Liver (tissue), 3 donors: Measurements from ENCODE around the gene SELENOF.

Source experiments
- EGR1 ChIP-seq, 2 donors: IDR thresholded peaks; 2 replicates each; pipeline ENCODE4 v1.6.1; 2016 to 2018; ENCODE audit warnings: antibody characterized with exemption in 2 of 2, low read depth in 2 of 2
- JUND ChIP-seq, 2 donors: IDR thresholded peaks; 2 replicates each; pipeline ENCODE4 v1.6.1; 2016; ENCODE audit warnings: antibody characterized with exemption in 2 of 2
- TF ChIP-seq, protein P1 (sequence below): fragments of 150-350 bp; IDR thresholded peaks from 2 replicates; pipeline ENCODE4 v1.5.1; 2017; ENCODE audit warnings: improper control_type of control experiment, low read depth, low read length; ENCODE audit not compliant: missing input control
- TF ChIP-seq, protein P2 (sequence below): IDR thresholded peaks from 2 replicates; pipeline ENCODE4 v1.6.1; 2016; ENCODE audit warnings: antibody characterized with exemption
- TF ChIP-seq, protein P3 (sequence below): IDR thresholded peaks from 2 replicates; pipeline ENCODE4 v1.6.1; 2016; ENCODE audit warnings: antibody characterized with exemption, mild to moderate bottlenecking
- donor health status: healthy.
- donor health status: healthy.

DNA sequence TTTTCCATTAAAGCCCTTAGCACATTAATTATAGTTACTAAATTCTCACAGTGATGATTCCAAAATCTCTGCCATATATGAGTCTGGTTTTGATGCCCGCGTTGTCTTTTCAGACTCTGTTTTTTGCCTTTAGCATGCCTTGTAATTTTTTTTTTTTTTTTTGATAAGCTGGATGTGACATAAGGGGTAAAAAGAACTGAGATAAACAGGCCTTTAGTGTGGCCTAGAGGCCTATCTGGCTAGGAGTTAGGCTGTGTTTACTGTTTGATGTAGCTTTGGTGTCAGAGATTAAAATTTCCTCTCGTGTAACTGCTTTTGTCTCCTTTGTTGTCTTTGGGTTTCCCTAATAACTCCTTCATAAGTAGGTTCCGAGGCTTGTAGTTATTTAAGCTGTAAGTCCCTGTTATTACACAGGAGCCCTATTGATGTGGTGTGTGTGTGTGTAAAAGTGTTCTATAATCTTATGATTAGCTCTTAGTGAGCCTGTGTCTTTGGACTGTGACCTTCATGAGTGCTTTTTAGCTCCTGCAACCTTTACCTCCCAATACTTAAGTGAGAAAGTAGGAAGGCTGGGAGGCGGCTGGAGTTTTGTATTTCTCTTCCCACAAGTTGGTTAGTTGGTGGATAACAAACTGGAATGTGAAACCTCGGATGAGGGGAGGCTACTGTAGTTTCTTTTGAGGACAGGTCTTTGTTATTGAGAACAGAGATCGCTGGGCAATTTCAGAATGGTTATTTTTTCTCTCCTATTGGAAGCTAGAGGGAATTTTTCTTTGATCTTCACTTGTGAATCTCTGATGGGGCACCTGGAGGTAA is 19.8 kb upstream of the SELENOF start:
- TF ChIP-seq, protein P1, sequence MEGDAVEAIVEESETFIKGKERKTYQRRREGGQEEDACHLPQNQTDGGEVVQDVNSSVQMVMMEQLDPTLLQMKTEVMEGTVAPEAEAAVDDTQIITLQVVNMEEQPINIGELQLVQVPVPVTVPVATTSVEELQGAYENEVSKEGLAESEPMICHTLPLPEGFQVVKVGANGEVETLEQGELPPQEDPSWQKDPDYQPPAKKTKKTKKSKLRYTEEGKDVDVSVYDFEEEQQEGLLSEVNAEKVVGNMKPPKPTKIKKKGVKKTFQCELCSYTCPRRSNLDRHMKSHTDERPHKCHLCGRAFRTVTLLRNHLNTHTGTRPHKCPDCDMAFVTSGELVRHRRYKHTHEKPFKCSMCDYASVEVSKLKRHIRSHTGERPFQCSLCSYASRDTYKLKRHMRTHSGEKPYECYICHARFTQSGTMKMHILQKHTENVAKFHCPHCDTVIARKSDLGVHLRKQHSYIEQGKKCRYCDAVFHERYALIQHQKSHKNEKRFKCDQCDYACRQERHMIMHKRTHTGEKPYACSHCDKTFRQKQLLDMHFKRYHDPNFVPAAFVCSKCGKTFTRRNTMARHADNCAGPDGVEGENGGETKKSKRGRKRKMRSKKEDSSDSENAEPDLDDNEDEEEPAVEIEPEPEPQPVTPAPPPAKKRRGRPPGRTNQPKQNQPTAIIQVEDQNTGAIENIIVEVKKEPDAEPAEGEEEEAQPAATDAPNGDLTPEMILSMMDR: no peak
- TF ChIP-seq JUND (IDR thresholded peaks at IDR 0.05) (no peak), EGR1 (IDR thresholded peaks at IDR 0.05; ENCODE audit: low read depth in 2 of 2) (no peak)
- TF ChIP-seq, protein P2, sequence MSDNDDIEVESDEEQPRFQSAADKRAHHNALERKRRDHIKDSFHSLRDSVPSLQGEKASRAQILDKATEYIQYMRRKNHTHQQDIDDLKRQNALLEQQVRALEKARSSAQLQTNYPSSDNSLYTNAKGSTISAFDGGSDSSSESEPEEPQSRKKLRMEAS: no peak
- TF ChIP-seq, protein P3, sequence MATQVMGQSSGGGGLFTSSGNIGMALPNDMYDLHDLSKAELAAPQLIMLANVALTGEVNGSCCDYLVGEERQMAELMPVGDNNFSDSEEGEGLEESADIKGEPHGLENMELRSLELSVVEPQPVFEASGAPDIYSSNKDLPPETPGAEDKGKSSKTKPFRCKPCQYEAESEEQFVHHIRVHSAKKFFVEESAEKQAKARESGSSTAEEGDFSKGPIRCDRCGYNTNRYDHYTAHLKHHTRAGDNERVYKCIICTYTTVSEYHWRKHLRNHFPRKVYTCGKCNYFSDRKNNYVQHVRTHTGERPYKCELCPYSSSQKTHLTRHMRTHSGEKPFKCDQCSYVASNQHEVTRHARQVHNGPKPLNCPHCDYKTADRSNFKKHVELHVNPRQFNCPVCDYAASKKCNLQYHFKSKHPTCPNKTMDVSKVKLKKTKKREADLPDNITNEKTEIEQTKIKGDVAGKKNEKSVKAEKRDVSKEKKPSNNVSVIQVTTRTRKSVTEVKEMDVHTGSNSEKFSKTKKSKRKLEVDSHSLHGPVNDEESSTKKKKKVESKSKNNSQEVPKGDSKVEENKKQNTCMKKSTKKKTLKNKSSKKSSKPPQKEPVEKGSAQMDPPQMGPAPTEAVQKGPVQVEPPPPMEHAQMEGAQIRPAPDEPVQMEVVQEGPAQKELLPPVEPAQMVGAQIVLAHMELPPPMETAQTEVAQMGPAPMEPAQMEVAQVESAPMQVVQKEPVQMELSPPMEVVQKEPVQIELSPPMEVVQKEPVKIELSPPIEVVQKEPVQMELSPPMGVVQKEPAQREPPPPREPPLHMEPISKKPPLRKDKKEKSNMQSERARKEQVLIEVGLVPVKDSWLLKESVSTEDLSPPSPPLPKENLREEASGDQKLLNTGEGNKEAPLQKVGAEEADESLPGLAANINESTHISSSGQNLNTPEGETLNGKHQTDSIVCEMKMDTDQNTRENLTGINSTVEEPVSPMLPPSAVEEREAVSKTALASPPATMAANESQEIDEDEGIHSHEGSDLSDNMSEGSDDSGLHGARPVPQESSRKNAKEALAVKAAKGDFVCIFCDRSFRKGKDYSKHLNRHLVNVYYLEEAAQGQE: no peak
